ENCODE data around the gene CYP8B1.

The CYP8B1 gene

DNA sequence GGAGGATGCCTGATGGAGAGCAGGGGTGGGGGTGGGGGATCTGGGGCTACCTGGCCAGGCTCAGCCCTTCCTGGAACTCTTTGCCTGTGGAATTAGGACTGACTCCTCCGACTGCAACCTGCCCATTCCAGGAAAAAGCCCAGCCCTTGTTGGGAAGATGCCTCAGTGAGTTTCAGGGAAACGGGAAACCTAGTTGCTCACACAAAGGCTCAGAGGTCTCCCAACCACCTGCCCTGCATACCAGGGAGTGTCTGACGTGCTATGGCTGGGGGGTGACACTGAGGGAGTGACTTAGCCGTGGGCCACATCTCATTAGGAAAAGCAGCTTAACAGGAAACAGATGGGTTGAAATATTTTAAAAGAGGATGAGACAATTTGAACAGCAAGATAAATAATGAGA, 27.9 kb downstream of the CYP8B1 start:
- Histone ChIP-seq H3K27ac (peak overlapping the region; percentile 68 to 79), H3K36me3 (no peaks in the 10 kb centered on the region), H3K4me1 (peaks cover 5 to 77% (median 60%) of the 10 kb centered on the region in 4 donors), H3K9me3 (no peaks in the 10 kb centered on the region), H3K4me3 (no peak overlapping the region), H3K27me3 (no peaks in the 10 kb centered on the region)
- TF ChIP-seq, protein P1, sequence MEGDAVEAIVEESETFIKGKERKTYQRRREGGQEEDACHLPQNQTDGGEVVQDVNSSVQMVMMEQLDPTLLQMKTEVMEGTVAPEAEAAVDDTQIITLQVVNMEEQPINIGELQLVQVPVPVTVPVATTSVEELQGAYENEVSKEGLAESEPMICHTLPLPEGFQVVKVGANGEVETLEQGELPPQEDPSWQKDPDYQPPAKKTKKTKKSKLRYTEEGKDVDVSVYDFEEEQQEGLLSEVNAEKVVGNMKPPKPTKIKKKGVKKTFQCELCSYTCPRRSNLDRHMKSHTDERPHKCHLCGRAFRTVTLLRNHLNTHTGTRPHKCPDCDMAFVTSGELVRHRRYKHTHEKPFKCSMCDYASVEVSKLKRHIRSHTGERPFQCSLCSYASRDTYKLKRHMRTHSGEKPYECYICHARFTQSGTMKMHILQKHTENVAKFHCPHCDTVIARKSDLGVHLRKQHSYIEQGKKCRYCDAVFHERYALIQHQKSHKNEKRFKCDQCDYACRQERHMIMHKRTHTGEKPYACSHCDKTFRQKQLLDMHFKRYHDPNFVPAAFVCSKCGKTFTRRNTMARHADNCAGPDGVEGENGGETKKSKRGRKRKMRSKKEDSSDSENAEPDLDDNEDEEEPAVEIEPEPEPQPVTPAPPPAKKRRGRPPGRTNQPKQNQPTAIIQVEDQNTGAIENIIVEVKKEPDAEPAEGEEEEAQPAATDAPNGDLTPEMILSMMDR (IDR thresholded peaks at IDR 0.05): no peak
- intact Hi-C loops (cut with DNase I; ENCODE audit: low total_unique reads): no loop called here
- DNase-seq: no peak

DNA sequence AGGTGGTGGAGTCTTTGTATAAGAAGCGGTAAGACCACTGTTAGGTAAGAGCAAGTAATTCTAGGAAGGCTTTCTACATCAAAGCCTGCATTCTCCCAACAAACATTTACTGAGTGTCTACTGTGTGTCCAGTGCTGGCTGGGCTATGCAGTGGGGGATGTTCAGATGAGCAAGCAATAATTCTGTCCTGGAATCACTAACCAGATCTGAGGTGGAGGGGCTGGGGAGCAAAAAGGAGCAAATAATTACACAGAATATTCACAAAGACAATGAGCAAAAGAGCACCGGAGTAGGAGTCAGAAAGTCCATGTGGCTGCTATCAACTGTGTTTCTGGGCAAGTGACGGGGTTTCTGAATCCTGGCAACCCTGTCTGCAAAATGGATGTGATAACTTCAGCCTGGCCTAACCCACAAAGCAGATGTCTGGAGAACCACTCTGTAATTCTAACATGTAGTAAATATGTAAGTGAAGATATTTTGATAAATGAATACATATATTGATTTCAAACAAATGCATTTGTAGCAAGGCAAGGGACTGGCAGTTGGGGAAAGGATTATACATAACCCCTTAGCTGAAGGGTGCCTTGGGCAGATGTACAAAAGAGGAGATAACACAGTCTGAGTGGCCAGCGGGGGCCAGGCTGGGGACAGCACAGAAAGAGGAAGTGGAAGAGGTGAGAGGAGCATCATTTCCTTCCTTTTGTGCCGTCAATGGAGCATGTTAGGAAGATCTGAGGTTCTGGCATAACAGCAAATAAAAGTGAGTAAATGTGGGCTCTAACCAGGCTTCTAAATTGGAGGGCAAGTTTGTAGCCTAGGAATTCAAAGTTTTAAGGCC, 28.8 kb downstream of the CYP8B1 start:
- DNase-seq: peak in 1 of 2 donors; percentile 56

DNA sequence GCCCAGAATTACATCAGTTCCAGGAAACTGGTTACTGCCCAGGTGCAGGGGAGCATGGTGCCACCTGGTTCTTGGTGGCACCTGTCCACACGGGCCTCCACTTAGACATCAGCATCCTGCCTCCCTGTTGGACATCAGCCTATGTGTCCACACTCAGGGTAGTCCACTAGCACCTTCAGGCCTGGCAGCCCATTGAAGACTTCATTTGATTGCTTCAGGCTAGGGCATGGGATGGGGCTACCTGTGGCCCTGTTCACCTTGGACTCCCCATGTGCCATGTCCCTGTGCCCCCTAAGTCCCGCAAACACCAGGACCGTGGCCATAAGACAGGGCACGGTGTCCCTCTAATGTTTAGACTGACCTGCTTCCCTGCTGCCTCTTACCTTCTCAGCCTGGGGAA, 30.9 kb downstream of the CYP8B1 start:
- Histone ChIP-seq H3K27ac (peak overlapping the region; percentile 68 to 79), H3K4me1 (peaks cover 5 to 70% (median 46%) of the 10 kb centered on the region in 4 donors), H3K9me3 (no peaks in the 10 kb centered on the region), H3K36me3 (no peaks in the 10 kb centered on the region), H3K27me3 (no peaks in the 10 kb centered on the region), H3K4me3 (no peak overlapping the region)
- TF ChIP-seq, protein P1 (IDR thresholded peaks at IDR 0.05): no peak
- intact Hi-C loops (cut with DNase I; ENCODE audit: low total_unique reads): no loop called here
- DNase-seq: no peak

More for the DNA sequence above, 28.8 kb downstream of the CYP8B1 start:
- Histone ChIP-seq H3K4me1 (peaks cover 5 to 77% (median 56%) of the 10 kb centered on the region in 4 donors), H3K27me3 (no peaks in the 10 kb centered on the region), H3K27ac (peak overlapping the region; percentile 68 to 79), H3K36me3 (no peaks in the 10 kb centered on the region), H3K4me3 (no peak overlapping the region), H3K9me3 (no peaks in the 10 kb centered on the region)
- TF ChIP-seq, protein P1 (IDR thresholded peaks at IDR 0.05): no peak
- intact Hi-C loops (cut with DNase I; ENCODE audit: low total_unique reads): no loop called here

DNA sequence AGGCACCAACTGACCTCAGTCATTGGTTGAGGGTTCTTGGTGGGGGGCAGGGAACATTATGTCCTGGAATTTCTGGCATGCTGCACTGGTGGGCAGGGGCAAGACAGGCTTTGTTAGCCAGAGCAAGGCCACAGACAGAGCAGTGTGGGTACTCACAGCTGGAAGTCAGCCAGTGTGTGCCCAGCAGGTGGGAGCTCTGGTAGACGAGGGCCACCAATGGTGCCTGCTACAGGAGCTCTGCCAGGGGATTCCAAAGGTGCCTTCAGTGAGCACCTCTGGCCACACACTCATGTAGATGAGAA, 31.3 kb downstream of the CYP8B1 start:
- no peak overlapping the region for H3K4me3 ChIP-seq
- peaks cover 5 to 72% (median 46%) of the 10 kb centered on the region in 4 donors for H3K4me1 ChIP-seq
- H3K27me3 ChIP-seq: no peaks in the 10 kb centered on the region
- DNase-seq: no peak
- no peaks in the 10 kb centered on the region for H3K36me3 ChIP-seq
- intact Hi-C loops (cut with DNase I; ENCODE audit: low total_unique reads): no loop called here
- H3K27ac ChIP-seq: peak overlapping the region; percentile 68 to 79
- no peaks in the 10 kb centered on the region for H3K9me3 ChIP-seq
- TF ChIP-seq, protein P1 (IDR thresholded peaks at IDR 0.05): no peak

DNA sequence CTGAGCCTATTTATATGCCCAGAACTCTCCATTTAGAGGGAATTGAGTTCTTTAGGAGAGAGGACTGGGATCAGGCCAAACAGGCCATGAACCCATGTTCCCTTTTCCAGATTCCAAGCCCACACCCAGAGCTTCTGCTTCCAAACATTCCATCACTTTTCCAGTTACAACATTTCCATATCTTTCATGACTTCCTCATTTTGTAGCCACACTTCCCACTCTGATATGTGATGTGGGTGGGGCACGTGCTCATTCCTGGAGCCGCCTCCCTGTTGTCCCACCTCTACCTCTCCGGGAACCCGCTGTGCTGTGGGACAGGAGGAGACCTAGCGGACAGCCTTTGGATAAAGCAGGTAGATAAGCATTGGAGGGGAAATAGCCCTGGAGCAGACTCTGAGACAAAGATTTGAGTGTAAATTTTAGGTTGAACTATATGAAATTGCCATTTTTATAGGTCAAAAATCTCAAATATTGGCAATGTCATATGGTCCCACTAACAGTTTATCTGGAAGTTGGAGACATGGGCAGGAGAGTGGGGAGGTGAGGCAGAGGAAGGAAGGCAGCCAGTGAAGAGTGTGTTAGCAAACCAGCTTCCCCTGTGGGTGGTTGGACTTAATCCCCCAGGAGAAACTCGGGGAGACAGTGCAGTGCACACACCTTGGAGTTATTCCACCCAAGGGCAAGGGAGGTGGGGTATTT, 31.8 kb downstream of the CYP8B1 start:
- intact Hi-C loops (cut with DNase I; ENCODE audit: low total_unique reads): no loop called here
- peak; percentile 71 for DNase-seq
- no peaks in the 10 kb centered on the region for H3K27me3 ChIP-seq
- H3K4me1 ChIP-seq: peaks cover 5 to 72% (median 46%) of the 10 kb centered on the region in 4 donors
- no peaks in the 10 kb centered on the region for H3K36me3 ChIP-seq
- TF ChIP-seq, protein P1 (IDR thresholded peaks at IDR 0.05): no peak
- no peaks in the 10 kb centered on the region for H3K9me3 ChIP-seq
- H3K4me3 ChIP-seq: peak overlapping the region in 1 of 2 donors; percentile 0
- peak overlapping the region; percentile 68 to 79 for H3K27ac ChIP-seq
